Measurements from ENCODE around the gene SH2D4B. TPM values are rescaled to one million over a fixed set of nuclear protein-coding genes. Genes with fewer than 3 reads are reported as not detected.

SH2D4B gene
- total RNA-seq, 1 donor from 2014 or later: not detected

DNA sequence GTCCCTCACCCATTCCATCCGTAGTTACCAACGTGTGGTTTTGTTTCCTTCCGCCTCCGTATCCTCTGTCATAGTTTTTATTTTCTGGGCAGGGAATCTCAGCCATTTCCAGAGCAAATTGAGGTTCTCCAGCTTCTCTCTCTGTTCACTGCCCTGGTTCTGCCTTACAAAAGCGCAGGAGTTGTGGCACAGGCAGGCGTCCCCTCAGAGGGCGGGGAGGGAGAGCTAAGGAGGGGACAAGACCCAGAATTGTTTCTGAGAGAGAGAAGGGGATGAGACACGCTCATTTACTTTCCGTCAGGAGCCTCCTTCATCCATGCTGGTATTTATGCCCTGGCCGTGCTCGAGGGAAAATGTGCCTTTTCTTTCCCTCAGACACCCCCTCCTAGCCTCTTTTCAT lies 71.0 kb downstream of the SH2D4B start:
- DNase-seq (no peak), ATAC-seq (no peak)
- intact Hi-C loops (cut with micrococcal nuclease): no loop called here

DNA sequence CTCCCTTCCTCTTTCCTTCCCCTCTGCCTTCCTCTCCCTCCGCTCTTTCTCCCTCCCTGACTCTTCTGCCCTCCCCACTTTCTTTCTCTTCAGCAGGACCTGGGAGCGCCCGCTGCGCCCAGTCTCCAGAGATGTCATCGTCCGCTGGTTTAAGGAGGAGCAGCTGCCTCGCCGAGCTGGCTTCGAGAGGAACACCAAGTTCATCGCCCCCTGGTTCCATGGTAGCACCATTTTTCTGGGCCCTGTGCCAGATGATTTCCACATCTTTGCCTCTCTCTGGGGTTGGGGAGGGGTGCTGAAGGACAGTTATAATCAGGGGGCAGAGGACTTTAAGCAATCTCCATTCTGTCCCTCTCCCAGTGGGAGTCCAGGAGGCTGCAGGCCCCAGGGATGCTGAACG lies 71.6 kb downstream of the SH2D4B start:
- DNase-seq (no peak), ATAC-seq (no peak)
- intact Hi-C loops (cut with micrococcal nuclease): no loop called here

DNA sequence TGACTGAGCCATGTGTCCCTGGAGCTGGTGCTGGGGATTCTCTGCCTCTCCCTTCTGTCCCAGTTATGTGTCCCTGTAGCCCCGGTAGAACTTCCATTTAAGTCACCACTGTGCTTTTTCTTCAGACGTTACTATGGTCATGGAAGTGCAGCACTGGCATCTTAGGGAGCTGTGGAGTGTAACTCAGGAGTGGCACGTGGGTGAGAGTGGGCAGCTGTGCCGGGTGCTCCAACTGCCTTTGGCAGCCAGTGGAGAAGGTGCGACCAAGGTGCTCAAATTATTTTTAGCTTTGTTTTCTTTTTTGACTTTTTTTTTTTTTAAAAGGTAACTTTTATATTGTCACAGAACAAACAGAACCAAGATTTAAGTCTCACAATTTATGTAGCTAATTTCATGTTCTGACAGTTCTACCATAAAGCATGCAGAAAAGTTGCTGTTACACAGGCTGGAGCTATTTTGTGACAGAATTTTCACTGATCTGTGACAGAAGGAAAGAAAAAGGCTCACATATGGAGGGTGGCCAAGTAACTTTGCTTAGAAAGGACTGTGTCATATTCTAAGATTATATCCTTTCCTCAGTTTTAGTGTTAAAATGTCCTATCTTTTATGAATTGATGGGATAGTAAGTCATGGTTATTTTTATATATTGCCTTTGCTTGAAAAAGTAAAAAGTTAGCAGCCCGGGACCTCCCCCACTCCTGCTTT lies 73.9 kb downstream of the SH2D4B start:
- intact Hi-C loops (cut with micrococcal nuclease): no loop called here
- ATAC-seq: no peak
- no peak for DNase-seq

DNA sequence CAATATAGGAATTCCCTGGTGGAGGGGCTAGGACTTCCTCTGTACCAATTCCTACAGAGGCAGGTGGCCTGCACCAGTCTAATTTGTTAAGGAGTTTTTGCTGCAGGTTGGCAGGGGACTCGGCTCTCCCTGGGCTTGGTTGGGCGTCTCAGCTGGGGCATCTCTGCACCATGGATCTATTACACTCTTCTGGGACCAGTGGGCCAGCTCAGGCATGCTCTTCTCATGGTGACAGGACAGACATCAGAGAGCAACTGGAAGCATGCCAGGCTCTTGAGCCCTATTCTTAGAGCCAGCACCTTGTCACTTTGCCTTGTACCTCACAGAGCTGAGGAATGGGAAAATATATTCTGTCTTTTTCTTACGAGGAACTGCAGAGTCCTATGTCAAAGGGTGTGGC lies 74.6 kb downstream of the SH2D4B start:
- intact Hi-C loops (cut with micrococcal nuclease): no loop called here
- DNase-seq: no peak
- peak; percentile 73 for ATAC-seq

DNA sequence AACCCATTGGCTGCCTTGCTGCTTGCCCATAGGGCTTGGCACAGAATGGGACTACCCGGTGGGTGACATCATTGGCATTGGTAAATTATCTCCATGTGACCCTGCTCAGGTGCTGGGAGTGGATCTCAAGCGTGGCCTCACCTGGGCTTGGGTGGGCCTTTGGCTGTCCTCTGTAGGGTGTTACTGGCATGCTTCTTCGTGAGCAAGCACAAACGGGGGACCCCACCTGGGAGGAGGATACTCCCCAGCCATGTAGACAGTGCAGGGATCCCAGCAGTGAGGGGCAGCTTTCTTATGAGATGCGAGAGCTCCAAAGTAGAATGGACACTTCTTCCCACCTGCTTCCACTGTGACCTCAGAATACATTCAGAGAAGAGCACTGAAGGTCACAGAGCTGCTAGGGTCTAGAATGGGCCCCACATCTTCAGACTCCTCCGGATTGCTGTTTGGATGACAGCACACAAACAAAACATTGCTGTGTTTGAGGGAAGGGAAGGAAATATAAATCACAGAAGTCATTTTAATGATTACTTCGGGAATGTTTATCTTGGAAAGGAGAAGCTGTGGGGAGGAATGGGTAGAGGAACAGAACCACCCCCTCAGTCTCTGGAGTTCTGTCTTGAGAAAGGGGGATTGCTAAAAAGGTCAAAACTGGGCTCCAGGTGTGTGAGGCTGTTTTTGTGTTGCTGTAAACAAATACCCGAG lies 75.9 kb downstream of the SH2D4B start:
- ATAC-seq: no peak
- intact Hi-C loops (cut with micrococcal nuclease): no loop called here

DNA sequence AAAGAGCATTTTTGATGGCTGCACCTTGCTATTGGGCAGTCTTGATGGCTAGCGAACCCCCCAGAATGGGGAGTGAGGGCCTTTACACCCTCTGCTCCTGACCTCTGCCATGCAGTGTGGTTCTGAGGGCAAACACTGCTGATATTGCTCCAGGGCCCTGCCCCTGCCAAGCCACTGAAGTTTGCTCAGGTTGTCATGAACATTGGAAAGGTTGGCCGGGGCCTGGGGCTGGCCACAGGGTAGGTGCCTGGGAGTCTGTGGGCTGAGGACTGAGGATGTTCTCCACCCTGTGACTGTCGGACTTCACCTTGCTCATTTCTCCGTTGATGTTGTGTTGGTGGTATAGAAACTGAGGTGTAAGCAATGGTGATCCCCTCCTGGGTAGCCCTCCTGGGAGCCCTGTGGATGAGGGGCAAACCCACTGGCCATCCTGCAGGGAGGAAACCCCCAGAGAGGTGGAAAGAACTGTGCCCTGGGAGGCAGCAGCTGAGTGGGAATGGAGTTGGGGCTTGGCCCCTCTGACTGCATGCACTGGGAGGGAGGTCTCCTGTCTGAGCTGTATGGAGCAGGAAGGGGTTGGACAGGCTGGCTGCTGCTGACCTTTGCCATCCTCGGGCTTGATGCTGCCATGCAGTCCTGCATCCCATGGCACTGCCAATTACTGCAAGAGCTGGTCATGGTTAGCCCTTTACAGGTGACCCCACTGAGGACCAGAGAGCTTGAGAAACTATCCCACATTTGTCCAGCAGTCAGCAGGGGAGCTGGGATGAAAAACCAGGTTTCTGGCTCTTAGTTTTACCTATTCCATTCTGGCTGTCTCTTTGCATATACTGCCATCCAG lies 77.1 kb downstream of the SH2D4B start:
- no peak for ATAC-seq
- DNase-seq: no peak
- intact Hi-C loops (cut with micrococcal nuclease): no loop called here

More for the DNA sequence above, 75.9 kb downstream of the SH2D4B start:
- DNase-seq: no peak

DNA sequence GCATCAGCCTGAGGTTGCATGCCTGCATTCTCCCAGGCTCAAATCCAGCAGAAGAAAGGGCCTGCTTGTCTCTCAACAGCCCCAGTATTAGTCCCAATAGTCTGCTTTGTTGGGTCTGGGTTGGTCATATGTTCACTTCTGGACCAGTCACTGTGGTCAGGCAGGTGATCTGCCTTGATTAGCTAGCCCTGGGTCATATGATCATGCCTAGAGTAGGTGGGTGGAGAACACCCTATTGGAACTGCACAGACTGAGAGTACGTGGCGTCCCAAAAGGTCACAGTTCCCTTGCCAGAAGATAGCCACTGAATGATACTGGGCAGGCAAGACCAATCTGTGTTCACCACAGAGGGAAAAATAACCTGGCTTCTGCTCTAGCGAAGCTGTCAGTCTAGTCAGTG lies 80.1 kb downstream of the SH2D4B start:
- ATAC-seq (peak; percentile 70), DNase-seq (no peak)
- intact Hi-C loops (cut with micrococcal nuclease): no loop called here

DNA sequence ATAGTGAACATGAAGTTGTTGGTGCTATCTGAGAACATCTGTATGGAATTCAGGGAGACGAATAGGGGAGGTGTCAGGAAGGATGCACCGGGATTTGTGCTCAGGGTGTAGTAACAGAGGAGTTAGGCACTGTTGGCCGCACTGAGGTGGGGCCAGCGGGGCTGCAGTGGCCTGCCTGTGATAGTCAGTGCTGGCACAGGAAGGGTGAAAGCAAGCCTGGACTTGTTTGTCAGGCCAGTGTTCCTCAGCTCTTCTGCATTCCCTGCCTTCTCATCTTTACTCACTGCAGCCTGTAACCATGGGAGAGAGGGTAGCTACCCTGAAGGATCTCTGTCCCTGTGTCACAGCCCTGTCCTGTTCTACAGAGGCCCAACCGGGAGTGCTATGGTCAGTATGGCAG lies 81.3 kb downstream of the SH2D4B start:
- ATAC-seq: no peak
- DNase-seq: no peak
- intact Hi-C loops (cut with micrococcal nuclease): no loop called here

DNA sequence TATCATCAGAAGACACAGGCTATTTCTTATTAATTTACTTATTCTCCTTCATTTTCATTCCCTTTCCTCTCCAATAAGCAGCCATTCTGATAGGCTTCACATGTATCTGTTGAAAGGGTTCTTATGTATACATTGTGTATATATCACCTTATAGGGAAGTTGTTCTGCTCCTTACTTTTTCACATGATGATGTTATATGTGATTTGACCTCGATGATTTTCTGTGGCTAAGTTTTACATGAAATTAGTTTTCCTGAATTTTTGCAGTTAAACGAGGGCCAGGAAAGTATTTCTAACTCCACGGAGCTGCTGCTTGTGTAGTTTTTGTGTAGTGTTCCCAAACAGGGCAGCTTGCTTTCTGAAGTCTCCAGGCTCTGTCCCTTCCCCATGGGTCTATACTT lies 84.5 kb downstream of the SH2D4B start:
- DNase-seq (no peak), ATAC-seq (no peak)
- intact Hi-C loops (cut with micrococcal nuclease): no loop called here

DNA sequence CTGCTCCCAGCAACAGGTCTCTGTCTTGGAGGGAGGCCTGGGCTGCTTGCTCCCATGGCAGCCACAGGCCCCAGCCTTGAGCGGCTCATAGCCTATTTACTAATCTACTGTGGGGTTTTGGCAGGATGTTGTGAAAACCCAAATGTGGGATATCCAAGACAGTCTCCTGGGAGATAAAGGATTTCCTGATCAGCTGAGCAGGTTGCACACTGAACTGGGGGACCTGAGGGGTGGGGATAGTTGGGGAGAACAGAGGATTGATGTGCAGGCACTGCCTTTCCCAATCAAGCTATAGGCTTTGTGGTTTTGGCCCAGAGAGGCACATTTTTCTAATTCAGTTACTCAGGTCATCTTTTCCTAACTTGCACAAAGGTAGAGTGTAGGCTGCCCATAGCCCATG lies 92.6 kb downstream of the SH2D4B start:
- intact Hi-C loops (cut with micrococcal nuclease): no loop called here
- no peak for DNase-seq
- ATAC-seq: no peak

DNA sequence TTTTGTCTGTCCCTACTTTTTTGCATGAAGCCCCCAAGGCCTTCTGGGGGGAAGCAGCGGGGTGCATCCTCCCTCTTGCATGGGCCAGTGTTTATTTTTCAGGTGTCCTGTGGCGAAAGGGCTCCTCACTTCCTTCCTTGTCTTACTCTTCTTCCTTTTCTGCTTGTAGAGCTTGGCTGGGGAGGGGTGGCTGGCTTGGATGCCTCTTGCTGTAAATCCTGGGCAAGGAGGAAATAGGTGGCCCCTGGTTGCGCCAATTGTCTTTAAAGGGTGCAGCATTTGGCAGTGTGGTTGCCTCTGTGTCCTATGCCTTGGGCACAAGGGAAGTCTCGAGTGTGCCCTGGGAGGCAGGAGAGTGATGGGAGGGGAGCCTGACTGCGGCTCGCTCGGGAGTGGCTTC lies 95.0 kb downstream of the SH2D4B start:
- intact Hi-C loops (cut with micrococcal nuclease): no loop called here
- DNase-seq: no peak
- ATAC-seq: no peak

DNA sequence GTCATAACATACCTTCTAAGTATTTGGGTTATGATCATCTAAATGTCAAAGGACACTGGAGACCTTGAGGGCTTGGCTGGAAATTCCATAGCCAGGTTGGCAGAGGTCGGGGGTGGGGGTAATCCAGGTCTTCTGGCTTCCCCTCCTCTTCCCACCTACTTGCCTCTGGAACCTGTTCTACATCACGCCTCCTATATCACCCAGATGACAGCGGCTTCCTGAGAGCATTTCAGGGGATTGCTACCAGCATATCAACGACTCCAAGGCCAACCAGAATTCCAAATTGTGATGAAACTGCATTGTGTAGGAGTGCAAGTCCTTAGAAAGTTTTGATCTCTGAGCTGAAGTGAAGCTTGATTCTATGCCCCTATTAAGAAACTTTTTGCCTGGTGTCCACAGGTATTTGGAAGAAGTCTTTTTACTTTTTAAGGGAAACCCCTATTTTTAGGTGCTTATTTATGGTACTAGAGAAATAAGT lies 95.7 kb downstream of the SH2D4B start:
- ATAC-seq (no peak), DNase-seq (no peak)
- intact Hi-C loops (cut with micrococcal nuclease): no loop called here

DNA sequence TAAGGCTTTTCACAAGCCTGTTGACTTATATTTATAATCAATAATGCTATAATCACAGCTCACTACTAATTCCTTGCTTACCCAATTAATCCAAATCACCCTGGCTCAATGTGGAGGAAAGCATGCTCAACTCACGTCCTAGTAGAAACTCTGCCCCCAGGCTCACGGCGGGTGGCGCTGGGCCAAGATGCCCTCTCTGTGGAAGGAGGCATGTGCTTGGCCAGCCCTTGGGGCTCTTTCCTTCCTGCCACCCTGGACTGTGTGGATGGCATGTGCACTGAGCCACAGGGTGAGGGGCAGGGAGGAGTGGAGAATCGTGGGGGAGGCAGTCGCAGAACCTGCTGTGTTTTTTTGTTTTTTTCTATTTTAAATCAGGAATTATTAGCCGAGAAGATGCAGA lies 96.2 kb downstream of the SH2D4B start:
- DNase-seq (no peak), ATAC-seq (no peak)
- intact Hi-C loops (cut with micrococcal nuclease): no loop called here

DNA sequence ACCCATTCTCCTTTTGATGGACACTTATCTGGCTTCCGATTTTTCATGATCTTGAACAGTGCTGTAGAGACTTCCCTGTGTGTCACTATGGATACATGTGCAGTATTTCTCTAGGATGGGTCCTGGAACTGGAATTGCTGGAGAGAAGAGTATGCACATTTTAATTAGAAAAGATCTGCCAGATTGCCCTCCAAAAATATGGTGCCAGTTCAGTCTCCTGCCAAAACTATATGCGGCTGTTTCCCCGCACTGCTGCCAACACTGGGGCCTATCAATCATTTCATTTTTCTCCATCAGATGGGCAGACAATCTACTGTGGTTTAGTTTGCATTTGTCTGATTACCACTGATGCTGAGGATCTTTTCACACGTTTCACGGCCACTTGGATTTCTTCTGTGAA lies 105.0 kb downstream of the SH2D4B start:
- DNase-seq (no peak), ATAC-seq (no peak)
- intact Hi-C loops (cut with micrococcal nuclease): no loop called here

DNA sequence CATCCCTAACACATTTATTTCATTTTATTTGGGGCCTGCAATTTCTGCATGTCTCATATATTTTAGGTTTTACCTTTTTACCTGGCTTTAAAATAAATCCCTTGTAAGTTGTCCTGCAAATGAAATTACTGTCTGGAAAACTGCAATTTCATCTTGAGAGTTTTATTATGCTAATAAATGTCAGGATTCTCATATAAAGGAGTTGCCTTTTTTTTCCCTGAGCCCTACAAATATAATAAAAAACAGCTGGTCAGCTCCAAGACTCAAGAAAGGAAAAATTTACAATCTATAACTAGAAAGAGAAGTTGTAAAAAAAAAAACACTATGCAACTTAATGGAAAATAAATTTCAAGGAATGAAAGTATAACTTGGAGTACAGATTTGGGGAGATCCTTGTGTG lies 108.7 kb downstream of the SH2D4B start:
- DNase-seq (no peak), ATAC-seq (no peak)
- intact Hi-C loops (cut with micrococcal nuclease): no loop called here

DNA sequence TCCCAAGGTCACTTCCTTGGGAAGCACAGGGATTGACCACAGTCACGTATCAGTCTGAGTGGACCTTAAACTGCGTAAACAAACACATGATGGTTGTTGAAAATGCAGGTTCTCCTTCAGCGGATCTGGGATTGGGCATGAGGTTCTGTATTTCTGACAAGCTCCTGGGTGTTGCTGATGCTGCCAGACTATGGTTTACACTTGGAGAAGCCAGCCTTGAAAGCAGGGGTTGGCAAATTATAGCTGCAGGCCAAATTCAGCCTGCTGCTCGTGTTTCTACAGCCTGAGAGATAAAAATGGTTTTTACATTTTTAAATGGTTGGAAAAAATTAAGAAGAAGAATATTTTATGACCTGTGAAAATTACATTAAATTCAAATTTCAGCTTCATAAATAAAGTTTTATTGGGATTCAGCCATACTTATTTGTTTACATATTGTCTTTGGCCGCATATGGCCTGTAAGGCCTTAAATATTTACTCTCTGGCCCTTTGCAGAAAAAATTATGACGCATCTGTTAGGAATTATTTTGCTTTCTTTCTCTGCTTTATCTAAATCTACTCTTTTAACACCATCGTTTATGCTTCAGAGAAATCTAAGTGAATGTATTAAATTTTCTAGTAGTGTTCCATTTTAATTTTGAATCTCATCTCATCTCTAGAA lies 109.6 kb downstream of the SH2D4B start:
- no peak for ATAC-seq
- intact Hi-C loops (cut with micrococcal nuclease): no loop called here
- DNase-seq: no peak

DNA sequence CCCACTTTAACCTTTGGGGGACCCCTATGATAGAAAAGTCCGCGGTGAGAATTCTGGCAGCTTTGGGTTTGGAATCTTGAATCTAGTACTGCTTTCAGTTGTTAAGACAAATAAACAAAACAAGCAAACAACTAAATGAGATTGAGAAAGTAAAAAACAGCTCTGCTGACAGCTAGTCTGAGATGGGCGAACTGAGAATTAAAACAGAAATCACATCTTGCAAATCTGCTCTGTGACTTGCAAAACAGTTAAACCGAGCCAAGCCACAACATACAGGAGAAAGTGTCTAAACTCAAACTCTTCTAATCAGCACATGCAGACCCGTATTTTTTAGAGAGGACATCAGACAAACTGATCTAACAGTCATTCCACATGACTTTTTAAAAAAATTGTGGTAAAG lies 110.4 kb downstream of the SH2D4B start:
- no peak for ATAC-seq
- intact Hi-C loops (cut with micrococcal nuclease): no loop called here
- no peak for DNase-seq

DNA sequence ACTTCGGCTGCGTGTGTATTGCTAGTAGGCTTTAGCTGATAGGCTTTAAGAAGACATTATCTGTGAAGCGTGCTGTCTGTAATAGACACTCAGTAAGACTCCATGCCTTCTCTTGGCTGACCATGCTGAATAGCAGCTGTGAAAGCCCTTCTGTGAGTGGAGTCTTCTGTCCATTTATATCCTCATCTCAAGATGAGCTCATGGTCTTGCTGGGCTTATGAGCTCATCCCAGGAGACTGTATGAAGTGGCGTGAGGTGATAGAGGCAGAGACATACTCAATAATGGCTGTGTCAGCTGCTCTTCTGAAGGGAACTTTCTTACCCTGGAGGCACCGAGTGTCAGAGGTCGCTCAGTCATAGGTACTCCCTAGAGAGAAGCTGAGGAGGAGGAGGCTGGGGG lies 111.5 kb downstream of the SH2D4B start:
- DNase-seq (no peak), ATAC-seq (no peak)

DNA sequence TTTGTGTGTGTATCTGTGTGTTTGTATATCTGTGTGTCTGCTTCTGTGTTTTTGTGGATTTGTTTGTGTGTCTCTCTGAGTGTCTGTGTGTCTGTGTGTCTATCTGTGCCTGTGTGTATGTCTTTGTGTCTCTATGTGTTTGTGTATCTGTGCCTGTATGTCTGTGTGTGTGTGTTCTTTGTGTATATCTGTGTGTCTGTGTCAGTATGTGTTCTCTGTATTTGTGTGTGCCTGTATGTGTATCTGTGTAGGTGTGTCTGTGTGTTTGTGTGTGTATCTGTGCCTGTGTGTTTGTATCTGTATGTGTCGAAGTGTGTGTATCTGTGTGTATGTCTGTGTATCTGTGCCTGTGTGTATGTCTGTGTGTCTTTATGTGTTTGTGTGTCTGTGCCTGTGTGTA lies 118.2 kb downstream of the SH2D4B start:
- DNase-seq (no peak), ATAC-seq (no peak)
- intact Hi-C loops (cut with micrococcal nuclease): no loop called here

More for the DNA sequence above, 111.5 kb downstream of the SH2D4B start:
- intact Hi-C loops (cut with micrococcal nuclease): no loop called here

DNA sequence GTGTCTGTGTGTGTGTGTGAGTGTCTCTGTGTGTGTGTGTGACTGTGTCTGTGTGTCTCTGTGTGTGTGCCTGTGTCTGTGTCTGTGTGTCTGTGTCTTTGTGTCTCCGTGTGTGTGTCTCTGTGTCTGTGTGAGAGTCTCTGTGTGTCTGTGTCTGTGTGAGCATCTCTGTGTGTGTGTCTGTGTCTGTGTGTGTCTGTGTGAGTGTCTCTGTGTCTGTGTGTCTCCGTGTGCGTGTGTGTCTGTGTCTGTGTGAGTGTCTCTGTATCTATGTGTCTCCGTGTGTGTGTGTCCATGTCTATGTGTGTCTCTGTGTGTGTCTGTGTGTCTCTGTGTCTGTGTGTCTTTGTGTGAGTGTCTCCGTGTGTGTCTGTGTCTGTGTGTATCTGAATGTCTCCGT lies 120.4 kb downstream of the SH2D4B start:
- no peak for ATAC-seq
- intact Hi-C loops (cut with micrococcal nuclease): no loop called here
- no peak for DNase-seq
